HG03460 (cell line): ENCODE measurements around the gene TJAP1.
A peak's percentile ranks its signal among the peaks of the same experiment; 100 is the strongest.

Source experiments
- ATAC-seq: cut with Tn5 transposase; IDR thresholded peaks from one replicate; pipeline ENCODE4 v1.9.1; 2021; ENCODE audit not compliant: unreplicated experiment

The TJAP1 gene, protein sequence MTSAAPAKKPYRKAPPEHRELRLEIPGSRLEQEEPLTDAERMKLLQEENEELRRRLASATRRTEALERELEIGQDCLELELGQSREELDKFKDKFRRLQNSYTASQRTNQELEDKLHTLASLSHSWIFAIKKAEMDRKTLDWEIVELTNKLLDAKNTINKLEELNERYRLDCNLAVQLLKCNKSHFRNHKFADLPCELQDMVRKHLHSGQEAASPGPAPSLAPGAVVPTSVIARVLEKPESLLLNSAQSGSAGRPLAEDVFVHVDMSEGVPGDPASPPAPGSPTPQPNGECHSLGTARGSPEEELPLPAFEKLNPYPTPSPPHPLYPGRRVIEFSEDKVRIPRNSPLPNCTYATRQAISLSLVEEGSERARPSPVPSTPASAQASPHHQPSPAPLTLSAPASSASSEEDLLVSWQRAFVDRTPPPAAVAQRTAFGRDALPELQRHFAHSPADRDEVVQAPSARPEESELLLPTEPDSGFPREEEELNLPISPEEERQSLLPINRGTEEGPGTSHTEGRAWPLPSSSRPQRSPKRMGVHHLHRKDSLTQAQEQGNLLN

DNA sequence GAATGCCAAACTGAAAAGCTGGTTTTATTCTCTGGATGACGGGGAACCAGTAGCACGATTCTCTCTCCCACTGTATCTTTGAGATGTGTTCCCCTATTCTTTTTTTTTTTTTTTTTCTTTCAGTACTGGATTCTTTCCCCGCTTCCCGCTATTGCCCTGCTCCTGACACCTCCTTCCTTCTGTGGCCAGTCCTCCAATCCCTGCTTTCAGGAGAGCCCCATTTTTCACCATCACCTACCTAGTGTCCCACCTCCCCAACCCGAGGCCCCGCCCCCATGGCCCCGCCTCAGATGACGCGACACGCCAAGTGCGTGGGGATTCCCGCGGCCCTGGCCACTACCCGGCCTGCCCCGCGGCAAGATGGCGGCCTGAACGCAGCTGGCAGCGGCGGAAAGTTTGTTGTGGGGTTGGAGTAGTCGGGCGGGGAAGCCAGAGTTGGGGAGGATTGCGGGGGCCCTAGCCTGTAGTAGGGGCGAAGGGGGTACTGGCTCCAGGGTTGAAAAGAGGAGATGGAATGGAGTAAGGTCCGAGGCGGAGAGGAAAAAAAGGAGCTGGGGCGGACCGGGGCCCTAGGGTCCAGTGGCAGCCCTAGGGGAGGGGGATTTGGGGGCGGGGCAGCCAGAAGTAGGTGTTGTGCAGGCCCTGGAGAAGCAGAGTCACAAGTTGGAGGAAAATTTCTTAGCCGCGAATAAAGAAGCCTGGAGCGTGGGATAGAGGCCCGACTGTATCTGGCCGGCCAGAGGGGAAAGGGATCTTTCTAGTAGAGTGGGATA, at the start of gene TJAP1:
Gene TJAP1, plus strand, starts transcription at position 336 of the 773 bp plus-strand sequence. CDS start 21,432 bp downstream, outside the sequence.
- ATAC-seq, result peak; percentile 98

DNA sequence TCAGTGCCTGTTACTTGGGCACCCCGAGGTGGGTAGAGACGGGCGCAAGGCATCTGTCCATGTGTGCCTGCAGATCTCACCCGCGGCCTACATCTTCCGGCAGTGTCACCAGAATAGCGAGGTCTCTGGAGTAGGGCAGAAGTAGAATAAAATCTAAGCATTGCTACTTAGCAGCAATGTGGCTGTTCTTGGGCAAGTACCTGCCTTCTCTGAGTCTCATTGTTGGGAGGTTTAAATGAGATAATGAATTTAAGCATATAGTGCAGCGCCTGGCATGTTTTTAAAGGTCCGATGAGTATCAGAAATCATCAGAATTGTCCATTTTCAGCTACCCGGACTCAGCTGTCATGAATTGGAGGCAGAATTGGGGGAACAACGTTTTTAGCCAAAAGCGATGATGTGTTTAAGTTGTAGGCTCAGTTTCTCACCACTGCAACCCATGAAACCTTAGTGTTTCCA, 49.2 kb upstream of the TJAP1 start:
- no peak for ATAC-seq

DNA sequence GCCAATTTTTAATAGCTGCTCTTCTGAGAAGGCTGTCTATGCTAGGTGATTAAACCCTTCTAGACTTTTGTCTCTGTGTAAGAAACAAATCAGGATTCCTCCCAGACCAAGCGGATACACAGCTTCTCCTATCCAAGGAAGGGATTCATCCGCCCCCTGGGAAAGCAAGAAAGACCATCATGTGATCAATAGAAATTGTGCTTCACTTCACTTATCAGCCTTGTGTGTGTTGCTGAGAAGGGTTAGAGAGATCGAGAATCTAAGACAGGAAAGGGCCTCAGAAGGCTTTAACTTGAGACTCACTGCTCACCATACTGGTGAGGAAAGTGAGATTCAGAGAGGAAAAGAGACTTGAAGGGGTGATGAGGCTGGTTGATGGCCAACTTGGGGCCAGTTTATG, 48.5 kb upstream of the TJAP1 start:
- ATAC-seq, result no peak

DNA sequence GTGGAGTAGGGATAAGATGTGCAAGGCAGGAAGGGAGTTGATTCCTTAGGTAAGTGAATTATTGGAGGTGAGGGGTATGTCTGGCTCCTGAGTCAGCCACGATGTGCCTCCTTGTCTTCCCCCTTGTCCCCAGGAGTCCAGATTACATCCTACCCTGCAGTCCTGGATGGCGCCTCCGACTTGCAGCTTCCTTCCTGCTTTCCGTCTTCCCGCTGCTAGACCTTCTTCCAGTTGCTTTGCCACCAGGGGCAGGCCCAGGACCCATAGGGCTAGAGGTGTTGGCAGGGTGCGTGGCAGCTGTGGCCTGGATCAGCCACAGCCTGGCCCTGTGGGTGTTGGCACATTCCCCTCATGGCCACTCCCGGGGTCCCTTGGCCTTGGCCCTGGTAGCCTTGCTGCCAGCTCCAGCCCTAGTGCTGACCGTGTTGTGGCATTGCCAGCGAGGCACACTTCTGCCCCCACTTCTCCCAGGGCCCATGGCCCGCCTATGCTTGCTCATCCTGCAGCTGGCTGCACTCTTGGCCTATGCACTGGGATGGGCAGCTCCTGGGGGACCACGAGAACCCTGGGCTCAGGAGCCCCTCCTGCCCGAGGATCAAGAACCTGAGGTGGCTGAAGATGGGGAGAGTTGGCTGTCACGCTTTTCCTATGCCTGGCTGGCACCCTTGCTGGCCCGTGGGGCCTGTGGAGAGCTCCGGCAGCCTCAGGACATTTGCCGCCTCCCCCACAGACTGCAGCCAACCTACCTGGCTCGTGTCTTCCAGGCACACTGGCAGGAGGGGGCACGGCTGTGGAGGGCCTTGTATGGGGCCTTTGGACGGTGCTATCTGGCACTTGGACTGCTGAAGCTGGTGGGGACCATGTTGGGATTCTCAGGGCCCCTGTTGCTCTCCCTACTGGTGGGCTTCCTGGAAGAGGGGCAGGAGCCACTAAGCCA, 45.1 kb upstream of the TJAP1 start:
- no peak for ATAC-seq

DNA sequence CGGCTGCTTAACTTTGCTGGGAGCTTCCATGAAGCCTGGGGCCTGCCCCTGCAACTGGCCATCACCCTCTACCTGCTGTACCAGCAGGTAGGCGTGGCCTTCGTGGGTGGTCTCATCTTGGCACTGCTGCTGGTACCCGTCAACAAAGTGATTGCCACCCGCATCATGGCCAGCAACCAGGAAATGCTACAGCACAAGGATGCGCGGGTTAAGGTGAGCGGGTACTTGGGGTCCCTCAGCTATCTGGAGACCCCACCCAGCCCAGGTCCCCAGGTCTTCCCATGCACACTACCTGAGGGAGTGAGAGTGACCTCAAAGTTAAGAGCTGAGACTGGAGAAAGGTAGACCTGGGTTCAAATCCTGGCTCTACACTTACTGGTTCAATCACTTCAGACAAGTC, 44.2 kb upstream of the TJAP1 start:
- ATAC-seq, result no peak

DNA sequence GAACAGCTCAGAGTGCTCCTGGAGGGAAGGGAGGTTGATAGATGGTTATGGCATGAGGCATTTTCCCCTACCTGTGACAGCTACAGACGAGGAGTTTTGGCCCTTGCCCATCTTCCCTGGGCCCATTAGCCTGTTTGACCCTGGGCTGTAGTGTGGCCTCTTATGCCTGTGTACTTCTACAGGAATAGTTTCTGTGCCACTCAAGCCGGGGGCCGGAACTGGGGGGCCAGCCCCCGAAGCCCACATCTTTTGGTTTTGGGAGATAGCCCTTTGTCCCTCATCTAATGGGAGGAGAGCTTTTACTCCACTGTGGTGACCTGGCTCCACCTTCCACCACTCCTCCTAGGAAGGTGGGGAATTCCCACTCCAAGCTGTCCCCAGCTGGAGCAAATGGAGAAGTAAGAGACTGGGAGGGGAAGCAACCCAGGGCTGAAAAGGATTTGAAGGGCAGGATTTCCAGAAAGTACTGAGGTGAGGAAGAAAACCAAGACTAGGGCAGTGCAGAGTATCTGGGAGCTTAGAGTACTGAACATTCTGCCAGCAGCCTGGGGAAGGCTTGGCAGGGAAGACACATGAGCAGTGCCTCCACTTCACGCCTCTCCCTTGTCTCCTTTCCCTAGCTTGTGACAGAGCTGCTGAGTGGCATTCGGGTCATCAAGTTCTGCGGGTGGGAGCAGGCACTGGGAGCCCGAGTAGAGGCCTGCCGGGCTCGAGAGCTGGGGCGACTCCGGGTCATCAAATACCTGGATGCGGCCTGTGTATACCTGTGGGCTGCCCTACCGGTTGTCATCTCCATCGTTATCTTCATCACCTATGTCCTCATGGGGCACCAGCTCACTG, 43.1 kb upstream of the TJAP1 start:
- ATAC-seq, result no peak

DNA sequence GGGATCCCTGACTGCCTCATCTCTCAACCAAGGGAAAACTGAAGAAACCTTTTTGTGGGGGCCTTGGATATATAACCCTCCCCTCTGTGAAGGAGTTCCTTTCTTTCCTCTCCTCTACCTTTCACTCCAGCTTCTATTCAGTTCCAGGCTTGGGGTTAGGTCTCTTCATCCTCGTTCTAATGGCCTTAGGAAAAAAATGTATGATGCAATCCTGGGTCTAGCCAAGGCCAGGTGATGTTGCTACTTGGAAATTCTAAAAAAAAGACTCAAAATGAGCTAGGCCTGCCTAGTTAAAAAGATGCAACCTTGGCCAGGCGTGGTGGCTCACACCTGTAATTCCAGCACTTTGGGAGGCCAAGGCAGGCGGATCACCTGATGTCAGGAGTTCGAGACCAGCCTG, 42.4 kb upstream of the TJAP1 start:
- no peak for ATAC-seq

DNA sequence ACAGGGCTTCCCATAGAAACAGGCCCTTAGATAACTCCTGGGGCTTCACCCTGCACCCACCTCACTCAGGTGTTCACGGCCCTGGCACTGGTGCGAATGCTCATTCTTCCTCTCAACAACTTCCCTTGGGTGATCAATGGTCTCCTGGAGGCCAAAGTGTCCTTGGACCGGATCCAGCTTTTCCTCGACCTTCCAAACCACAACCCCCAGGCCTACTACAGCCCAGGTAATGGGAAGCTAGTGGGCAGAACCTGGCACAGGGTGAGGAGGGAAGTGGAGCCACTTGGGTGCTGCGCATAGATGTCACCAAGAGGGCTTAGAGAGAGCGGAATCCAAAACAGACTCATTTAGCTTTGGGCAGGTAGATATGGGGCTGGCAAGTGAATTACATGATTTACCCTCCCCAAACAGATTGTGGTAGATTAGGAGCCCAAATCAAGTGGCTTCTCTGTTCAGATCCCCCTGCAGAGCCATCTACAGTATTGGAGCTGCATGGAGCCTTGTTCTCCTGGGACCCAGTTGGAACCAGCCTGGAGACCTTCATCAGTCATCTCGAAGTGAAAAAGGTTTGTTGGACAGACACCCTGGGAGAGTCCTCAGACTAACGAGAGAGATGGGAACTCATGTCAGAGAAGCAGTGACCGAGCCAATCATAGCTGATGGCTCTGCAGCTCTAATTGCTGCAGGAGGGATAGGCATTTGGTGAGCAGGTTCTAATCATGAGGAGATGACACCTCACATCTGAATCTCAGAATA, 41.5 kb upstream of the TJAP1 start:
- ATAC-seq, result no peak

DNA sequence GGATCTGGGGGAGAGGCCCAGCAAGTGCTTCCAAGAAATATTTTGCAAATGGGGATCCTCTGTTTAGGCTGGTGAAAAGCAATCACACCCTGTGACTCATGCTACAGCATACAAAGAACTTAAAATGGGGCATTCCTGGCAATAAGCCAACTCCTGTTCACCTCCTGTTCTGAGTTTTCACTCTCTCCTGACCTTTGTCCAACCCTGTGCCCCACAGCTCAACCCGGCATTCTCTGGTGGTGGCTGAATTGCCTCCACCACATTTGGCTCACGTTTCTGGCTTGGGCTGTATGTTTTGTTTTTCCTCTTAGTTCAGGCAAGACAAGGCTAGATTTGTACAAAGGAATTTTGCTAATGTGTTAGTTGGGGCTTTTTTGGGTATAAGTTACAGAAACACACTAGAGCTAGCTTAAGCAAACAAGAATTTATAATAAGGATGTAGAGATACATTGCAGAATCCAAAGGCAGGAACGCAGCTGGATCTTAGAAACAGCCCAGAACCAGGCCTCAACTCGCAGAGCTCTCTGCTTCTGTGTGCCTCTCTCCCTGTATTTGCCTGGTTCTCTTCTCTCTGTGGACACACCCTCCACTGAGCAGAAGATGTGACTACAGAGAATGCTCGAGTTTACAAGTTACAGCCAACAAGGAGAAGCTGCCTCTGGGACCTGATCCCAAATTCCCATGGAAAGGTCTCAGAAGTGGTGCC, 40.6 kb upstream of the TJAP1 start:
- no peak for ATAC-seq

DNA sequence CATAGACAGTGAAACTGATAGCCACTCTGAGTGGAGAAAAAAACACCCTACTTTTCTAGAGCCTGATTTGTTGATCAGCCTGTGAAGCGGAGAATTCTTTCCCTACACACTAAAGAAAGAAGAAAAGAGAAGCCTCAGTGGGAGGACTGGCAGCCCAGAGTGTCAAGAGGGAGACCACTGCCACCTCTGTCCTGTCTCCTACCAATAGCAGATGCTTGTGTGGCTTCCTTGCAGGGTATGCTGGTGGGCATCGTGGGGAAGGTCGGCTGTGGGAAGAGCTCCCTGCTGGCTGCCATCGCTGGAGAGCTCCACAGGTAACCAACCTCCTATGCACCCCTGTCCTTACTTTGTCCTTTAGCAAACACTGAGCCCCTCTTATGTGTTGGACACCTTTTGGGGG, 39.7 kb upstream of the TJAP1 start:
- ATAC-seq, result no peak

DNA sequence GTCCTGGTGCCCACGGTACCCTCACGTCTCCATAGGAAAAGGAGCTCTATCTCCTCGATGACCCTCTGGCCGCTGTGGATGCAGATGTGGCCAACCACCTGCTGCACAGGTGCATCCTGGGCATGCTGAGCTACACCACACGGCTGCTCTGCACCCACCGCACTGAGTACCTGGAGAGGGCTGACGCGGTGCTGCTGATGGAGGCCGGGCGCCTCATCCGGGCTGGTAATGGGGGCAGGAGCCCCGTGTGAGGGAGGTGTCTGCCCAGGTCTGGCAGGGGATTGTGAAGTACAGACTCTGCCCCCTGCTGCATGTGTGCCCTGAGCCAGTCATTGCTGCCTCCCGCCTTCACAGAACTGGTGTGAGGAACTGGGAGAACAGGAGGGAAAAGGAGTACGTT, 34.4 kb upstream of the TJAP1 start:
- no peak for ATAC-seq

DNA sequence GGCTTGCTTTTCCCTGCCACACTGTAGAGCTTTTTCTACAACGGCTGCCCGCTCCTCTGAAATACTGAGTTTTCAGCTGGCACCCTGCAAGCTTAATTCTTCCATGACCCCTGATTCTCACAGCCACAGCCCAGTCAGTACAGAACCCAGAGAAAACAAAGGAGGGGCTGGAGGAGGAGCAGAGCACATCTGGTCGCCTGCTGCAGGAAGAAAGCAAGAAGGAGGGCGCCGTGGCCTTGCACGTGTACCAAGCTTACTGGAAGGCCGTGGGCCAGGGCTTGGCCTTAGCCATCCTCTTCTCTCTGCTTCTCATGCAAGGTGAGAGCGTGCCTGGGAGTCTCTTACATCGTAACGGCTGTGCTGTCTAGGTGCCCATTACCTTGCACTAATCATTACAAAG, 33.3 kb upstream of the TJAP1 start:
- ATAC-seq, result no peak

DNA sequence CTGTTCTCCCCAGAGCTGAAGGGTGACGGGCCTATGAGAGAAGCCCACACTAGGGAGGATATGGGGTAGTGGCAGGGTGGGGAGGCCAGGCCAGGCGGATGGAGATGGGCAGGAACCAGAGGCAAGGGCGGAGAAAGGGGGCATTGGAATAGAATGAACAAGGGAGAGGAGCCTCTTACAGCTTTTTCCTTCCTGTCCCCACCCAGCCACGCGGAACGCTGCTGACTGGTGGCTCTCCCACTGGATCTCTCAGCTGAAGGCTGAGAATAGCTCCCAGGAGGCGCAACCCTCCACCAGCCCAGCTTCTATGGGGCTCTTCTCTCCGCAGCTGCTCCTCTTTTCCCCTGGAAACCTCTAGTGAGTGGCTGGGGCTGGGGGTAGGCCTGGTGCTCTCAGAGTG, 32.8 kb upstream of the TJAP1 start:
- no peak for ATAC-seq

DNA sequence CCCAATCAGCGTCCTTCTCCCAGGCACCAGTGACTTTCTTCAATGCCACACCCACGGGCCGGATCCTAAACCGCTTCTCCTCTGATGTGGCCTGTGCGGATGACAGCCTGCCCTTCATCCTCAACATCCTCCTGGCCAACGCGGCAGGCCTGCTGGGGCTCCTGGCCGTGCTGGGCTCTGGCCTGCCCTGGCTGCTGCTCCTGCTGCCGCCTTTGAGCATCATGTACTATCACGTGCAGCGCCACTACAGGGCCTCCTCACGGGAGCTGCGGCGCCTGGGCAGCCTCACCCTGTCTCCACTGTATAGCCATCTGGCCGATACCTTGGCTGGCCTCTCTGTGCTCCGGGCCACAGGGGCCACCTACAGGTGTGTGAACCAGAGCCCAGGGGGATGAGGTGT, 31.8 kb upstream of the TJAP1 start:
- ATAC-seq, result no peak

DNA sequence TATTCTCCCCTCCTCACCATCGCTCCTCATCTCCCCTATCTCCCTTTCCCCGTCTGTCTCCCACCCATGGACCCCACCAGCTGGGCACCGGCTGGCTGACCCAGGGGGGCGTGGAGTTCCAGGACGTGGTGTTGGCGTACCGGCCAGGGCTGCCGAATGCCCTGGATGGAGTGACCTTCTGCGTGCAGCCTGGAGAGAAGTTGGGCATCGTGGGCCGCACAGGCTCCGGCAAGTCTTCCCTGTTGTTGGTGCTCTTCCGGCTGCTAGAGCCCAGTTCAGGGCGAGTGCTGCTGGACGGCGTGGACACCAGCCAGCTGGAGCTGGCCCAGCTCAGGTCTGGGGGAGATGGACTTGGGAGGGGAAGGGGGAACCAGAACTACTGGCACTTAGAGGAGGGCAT, 29.8 kb upstream of the TJAP1 start:
- no peak for ATAC-seq

DNA sequence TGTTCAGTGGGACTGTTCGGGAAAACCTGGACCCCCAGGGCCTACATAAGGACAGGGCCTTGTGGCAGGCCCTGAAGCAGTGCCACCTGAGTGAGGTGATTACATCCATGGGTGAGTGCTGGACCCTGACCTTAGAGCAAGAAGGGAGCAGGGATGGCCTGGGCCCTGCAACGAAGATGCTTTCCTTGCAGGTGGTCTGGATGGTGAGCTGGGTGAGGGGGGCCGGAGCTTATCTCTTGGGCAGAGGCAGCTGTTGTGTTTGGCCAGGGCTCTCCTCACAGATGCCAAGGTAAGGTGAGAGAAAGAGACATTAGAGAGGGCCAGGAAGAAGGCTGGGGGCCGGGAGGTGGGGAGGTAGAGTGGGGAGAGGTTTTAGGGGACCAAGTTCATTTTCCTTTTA, 28.5 kb upstream of the TJAP1 start:
- ATAC-seq, result no peak

DNA sequence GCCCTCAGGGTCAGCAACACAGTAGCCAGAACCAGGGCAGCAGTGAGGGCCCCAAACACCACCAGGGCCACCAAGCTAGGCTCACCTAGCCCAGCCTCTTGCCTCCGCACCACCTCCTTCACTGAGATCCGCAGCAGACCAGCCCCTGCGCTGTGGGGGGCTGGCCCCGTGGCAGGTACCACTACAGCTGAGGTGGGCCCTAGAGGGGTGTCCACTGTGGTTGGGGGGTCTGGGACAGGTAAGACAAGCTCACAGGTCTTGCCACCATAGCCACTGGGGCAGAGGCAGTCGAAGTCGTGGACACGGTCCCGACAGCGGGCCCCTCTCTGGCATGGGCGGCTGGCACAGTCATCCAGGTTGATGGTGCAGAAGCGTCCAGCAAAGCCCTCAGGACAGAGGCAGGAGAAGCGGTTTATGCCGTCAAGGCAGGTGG, 26.7 kb upstream of the TJAP1 start:
- no peak for ATAC-seq

DNA sequence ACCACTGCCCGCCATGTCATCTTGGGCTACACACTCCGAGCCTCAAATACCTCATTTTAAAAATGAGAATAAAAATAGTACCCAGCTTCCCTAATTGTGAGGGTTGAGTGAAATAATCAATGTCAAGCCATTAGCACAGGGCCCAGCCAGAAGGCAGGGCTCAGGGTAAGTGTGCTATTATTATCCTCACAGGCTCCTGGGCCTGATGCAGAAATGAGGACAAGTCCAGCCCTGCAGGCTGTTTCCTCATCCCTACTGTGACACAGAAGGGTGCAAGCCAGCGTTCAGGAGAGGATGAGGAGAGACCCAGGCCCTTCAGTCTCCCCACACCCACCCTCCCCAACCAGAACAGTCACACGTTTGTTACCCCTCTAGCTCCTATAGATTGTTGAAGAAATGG, 26.0 kb upstream of the TJAP1 start:
- no peak for ATAC-seq

DNA sequence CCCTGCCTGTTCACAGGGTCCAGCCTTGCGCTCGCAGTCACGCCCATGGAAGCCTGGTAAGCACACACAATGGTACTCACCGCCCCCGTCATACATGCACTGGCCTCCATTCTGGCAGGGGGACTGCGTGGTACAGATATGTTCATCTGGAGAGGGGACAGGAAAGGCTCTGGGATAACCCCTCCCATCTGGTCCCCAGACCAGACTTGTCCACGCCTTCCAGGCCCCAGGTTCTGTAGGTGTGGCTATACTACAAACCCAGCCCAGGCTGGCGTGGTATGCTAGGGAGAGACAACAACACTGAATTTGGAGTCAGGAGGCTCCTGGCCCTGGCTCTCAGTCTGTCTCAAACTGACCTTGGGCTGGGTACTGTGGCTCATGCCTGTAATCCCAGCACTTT, 25.4 kb upstream of the TJAP1 start:
- no peak for ATAC-seq
